ENCODE measurements around the gene FGD4.
A peak's percentile ranks its signal among the peaks of the same experiment; 100 is the strongest.
"Not testable (repeated sequence)": the region's sequence is repeated elsewhere in the genome, so short reads cannot be mapped to it uniquely, and the experiment has no call there.

The FGD4 gene

GRCh38 chr12:32525802-32526201 lies 126.4 kb downstream of the FGD4 start:
- not testable (repeated sequence) for DNase-seq

GRCh38 chr12:32526343-32526742 lies 127.0 kb downstream of the FGD4 start:
- not testable (repeated sequence) for DNase-seq

- DNase-seq: no peak
These were observed 133.1 kb downstream of the FGD4 start for GRCh38 chr12:32532422-32532821.

GRCh38 chr12:32532951-32533350 lies 133.6 kb downstream of the FGD4 start:
- no peak for DNase-seq

GRCh38 chr12:32533506-32533905 lies 134.1 kb downstream of the FGD4 start:
- not testable (repeated sequence) for DNase-seq

GRCh38 chr12:32533971-32534590 lies 134.7 kb downstream of the FGD4 start:
- no peak for DNase-seq

GRCh38 chr12:32534698-32535097 lies 135.3 kb downstream of the FGD4 start:
- no peak for DNase-seq

GRCh38 chr12:32535288-32535999 lies 136.1 kb downstream of the FGD4 start:
- no peak for DNase-seq

- no peak for DNase-seq
These were observed 136.6 kb downstream of the FGD4 start for GRCh38 chr12:32536000-32536345.

GRCh38 chr12:32541754-32542374 lies 142.5 kb downstream of the FGD4 start:
- no peak for DNase-seq

- DNase-seq: no peak
These were observed 143.3 kb downstream of the FGD4 start for GRCh38 chr12:32542428-32543229.

- DNase-seq: no peak
These were observed 145.5 kb downstream of the FGD4 start for GRCh38 chr12:32544893-32545292.

GRCh38 chr12:32545413-32545980 lies 146.1 kb downstream of the FGD4 start:
- no peak for DNase-seq

GRCh38 chr12:32546272-32546671 lies 146.9 kb downstream of the FGD4 start:
- DNase-seq: no peak

GRCh38 chr12:32548691-32549281 lies 149.4 kb downstream of the FGD4 start:
- DNase-seq: no peak

GRCh38 chr12:32549675-32550079 lies 150.3 kb downstream of the FGD4 start:
- DNase-seq: no peak

- no peak for DNase-seq
These were observed 151.7 kb downstream of the FGD4 start for GRCh38 chr12:32551058-32551457.

- peak in 1 of 5 experiments; percentile 79 for DNase-seq
These were observed 159.5 kb downstream of the FGD4 start for GRCh38 chr12:32558903-32559302.

GRCh38 chr12:32559434-32559833 lies 160.1 kb downstream of the FGD4 start:
- no peak for DNase-seq

- DNase-seq: no peak
These were observed 161.2 kb downstream of the FGD4 start for GRCh38 chr12:32560520-32560919.

- no peak for DNase-seq
These were observed 162.6 kb downstream of the FGD4 start for GRCh38 chr12:32561931-32562341.

- not testable (repeated sequence) for DNase-seq
These were observed 163.1 kb downstream of the FGD4 start for GRCh38 chr12:32562413-32562812.

Data from T-helper 2 cell (primary cell).